Loucy (cell line): ENCODE data around the gene IMPG2.

Source experiments
- CTCF ChIP-seq: fragments of 200-600 bp; sonication (generic); conservative IDR thresholded peaks from 2 replicates; pipeline ENCODE4 v1.5.1; 2014; ENCODE audit warnings: mild to moderate bottlenecking, antibody characterized with exemption, low read length
- EZH2phosphoT487 ChIP-seq: fragments of 200-600 bp; IDR thresholded peaks from 2 replicates; pipeline ENCODE4 v1.6.1; 2018; ENCODE audit warnings: antibody characterized with exemption, mild to moderate bottlenecking, moderate library complexity, borderline replicate concordance

GRCh38 chr3:101202640-101203039 lies 117.7 kb downstream of the IMPG2 start:
- TF ChIP-seq CTCF (no peak), EZH2phosphoT487 (no peak)
